K562 (cell line): ENCODE results near the gene CD4. TPM values are rescaled to one million over a fixed set of nuclear protein-coding genes. Genes with fewer than 3 reads are reported as not detected.

Experiments used
- ATAC-seq: fragments of 200-7000 bp; cut with Tn5 transposase; 3 replicates; pipeline ENCODE4 v1.9.1; 2020; ENCODE audit warnings: moderate library complexity
- BruUV-seq: library from RNA; stranded (reverse); fragments of 400-500 nt; replicated peaks from 2 replicates; lab custom pipeline; 2021; lab: Mats Ljungman, UMichigan
- CTCF ChIA-PET: fragments of 300-600 bp; formaldehyde crosslinking; extraction: SDS; loops from one replicate; lab custom pipeline; 2021; ENCODE audit warnings: low intra/inter-chr PET ratio; lab: Yijun Ruan, JAX
- POLR2A ChIA-PET: fragments of 300-600, 350-650 bp; sonication (Branson Sonifier 250); formaldehyde crosslinking; extraction: SDS; loops from one replicate; lab custom pipeline; 2021; ENCODE audit warnings: antibody characterized with exemption, inconsistent platforms; lab: Yijun Ruan, JAX
- DNase-seq, 4 experiments: peaks; one replicate each; pipeline versions ENCODE4 v3.0.0 to v3.0.0-alpha.2; 2011 to 2018; ENCODE audit warnings: low spot score in 3 of 4, mixed read lengths in 3 of 4; ENCODE audit errors: extremely low read depth in 1 of 4
- FAIRE-seq: peaks from 2 replicates; lab custom pipeline; 2011; peaks lifted over from hg19 to GRCh38; lab: Jason Lieb, UNC
- H2AFZ ChIP-seq: 2 replicates; pipeline ENCODE4 v1.6.0; 2011; ENCODE audit warnings: low read depth, low read length, control low read depth, inconsistent platforms
- H3K27ac ChIP-seq: fragments of 200-600 bp; 3 replicates; pipeline ENCODE4 v1.8.0; 2011; ENCODE audit warnings: low read depth, mild to moderate bottlenecking, control low read depth, inconsistent platforms, low read length, moderate library complexity, mixed read lengths; ENCODE audit errors: extremely low read depth
- H3K27me3 ChIP-seq, 2 experiments: fragments of 300-600 bp in 1 of 2; 2 replicates in 1 of 2; 3 replicates in 1 of 2; pipeline versions ENCODE4 v1.6.0 to v1.8.0; 2011; ENCODE audit warnings: inconsistent platforms in 2 of 2, low read length in 2 of 2, mild to moderate bottlenecking in 1 of 2, mixed read lengths in 1 of 2, moderate library complexity in 1 of 2; ENCODE audit not compliant: control insufficient read depth in 2 of 2, insufficient read depth in 2 of 2
- H3K36me3 ChIP-seq: fragments of 300-600 bp; 3 replicates; pipeline ENCODE4 v1.8.0; 2011; ENCODE audit warnings: mild to moderate bottlenecking, low read length, inconsistent platforms; ENCODE audit not compliant: control insufficient read depth, insufficient read depth
- H3K4me1 ChIP-seq, 2 experiments: fragments of 200-600 bp in 1 of 2; replicated peaks in 1 of 2; 2 replicates in 1 of 2; 3 replicates in 1 of 2; pipeline versions ENCODE4 v1.5.1 to v1.8.0; 2011; ENCODE audit warnings: inconsistent platforms in 2 of 2, low read length in 2 of 2, mild to moderate bottlenecking in 1 of 2, mixed read lengths in 1 of 2, moderate library complexity in 1 of 2; ENCODE audit not compliant: control insufficient read depth in 2 of 2, insufficient read depth in 2 of 2
- H3K4me2 ChIP-seq: 2 replicates; pipeline ENCODE4 v1.6.1; 2011; ENCODE audit warnings: low read length, control low read depth, inconsistent platforms, mixed read lengths; ENCODE audit not compliant: insufficient read depth
- H3K4me3 ChIP-seq: fragments of 200-600 bp; sonication (generic), shearing (Covaris generic); 2 replicates; pipeline ENCODE4 v1.5.1; 2016; ENCODE audit warnings: control low read depth, inconsistent platforms
- H3K79me2 ChIP-seq: fragments of 200-600 bp; 3 replicates; pipeline ENCODE4 v1.8.0; 2011; ENCODE audit warnings: low read length, inconsistent platforms; ENCODE audit not compliant: control insufficient read depth, insufficient read depth
- H3K9ac ChIP-seq, 2 experiments: 2 replicates each; pipeline versions ENCODE4 v1.6.0 to v1.6.1; 2011; ENCODE audit warnings: low read depth in 2 of 2, low read length in 2 of 2, control low read depth in 1 of 2, inconsistent platforms in 1 of 2, mild to moderate bottlenecking in 1 of 2, mixed read lengths in 1 of 2; ENCODE audit not compliant: insufficient read depth in 1 of 2
- H3K9me1 ChIP-seq: one replicate; pipeline ENCODE4 v1.6.0; 2011; ENCODE audit warnings: inconsistent platforms, mild to moderate bottlenecking, low read length, moderate library complexity; ENCODE audit not compliant: control insufficient read depth, insufficient read depth
- H3K9me3 ChIP-seq: replicated peaks from 2 replicates; pipeline ENCODE4 v1.5.1; 2011; ENCODE audit warnings: low read depth, low read length, inconsistent platforms; ENCODE audit not compliant: control insufficient read depth, insufficient read depth
- H4K20me1 ChIP-seq: replicated peaks from 2 replicates; pipeline ENCODE4 v1.6.1; 2011; ENCODE audit warnings: low read length, inconsistent platforms, mixed read lengths; ENCODE audit not compliant: control insufficient read depth, insufficient read depth
- BRF1 ChIP-seq: IDR thresholded peaks from 3 replicates; pipeline ENCODE4 v1.6.1; 2011; ENCODE audit warnings: borderline replicate concordance, mild to moderate bottlenecking; ENCODE audit not compliant: insufficient read length; ENCODE audit errors: extremely low read depth
- CLOCK ChIP-seq: fragments of 250-450 bp; sonication (Bioruptor Pico); IDR thresholded peaks from 2 replicates; pipeline ENCODE4 v1.4.0; 2020; ENCODE audit warnings: mild to moderate bottlenecking, moderate library complexity, borderline replicate concordance
- DPF2 ChIP-seq: fragments of 450-650 bp; IDR thresholded peaks from 2 replicates; pipeline ENCODE4 v1.6.1; 2016
- ELK3 ChIP-seq: fragments of 450-650 bp; formaldehyde crosslinking; IDR thresholded peaks from 2 replicates; pipeline ENCODE4 v1.4.0; 2020; ENCODE audit warnings: mild to moderate bottlenecking
- FOS ChIP-seq: IDR thresholded peaks from 3 replicates; pipeline ENCODE4 v1.6.1; 2011; ENCODE audit not compliant: insufficient read length; ENCODE audit errors: extremely low read depth
- HES1 ChIP-seq: fragments of 450-650 bp; IDR thresholded peaks from 2 replicates; pipeline ENCODE4 v1.6.1; 2016; ENCODE audit warnings: low read depth, mild to moderate bottlenecking, moderate library complexity
- HMGN3 ChIP-seq: IDR thresholded peaks from 2 replicates; pipeline ENCODE4 v1.6.1; 2011; ENCODE audit warnings: borderline replicate concordance, low read depth, mild to moderate bottlenecking, mixed read lengths, low read length; ENCODE audit not compliant: insufficient read length; ENCODE audit errors: extremely low read depth
- IRF9 ChIP-seq: fragments of 450-650 bp; IDR thresholded peaks from 2 replicates; pipeline ENCODE4 v1.6.1; 2016; ENCODE audit warnings: missing biosample characterization, missing genetic modification characterization
- MTA1 ChIP-seq: fragments of 450-650 bp; IDR thresholded peaks from 2 replicates; pipeline ENCODE4 v1.6.1; 2017; ENCODE audit warnings: borderline replicate concordance
- ZBTB8A ChIP-seq: fragments of 450-650 bp; IDR thresholded peaks from 2 replicates; pipeline ENCODE4 v1.6.1; 2018; ENCODE audit warnings: mild to moderate bottlenecking, moderate library complexity; ENCODE audit not compliant: partially characterized antibody
- ZKSCAN3 ChIP-seq: fragments of 250-450 bp; sonication (Bioruptor Pico); IDR thresholded peaks from 2 replicates; pipeline ENCODE4 v1.4.0; 2020
- ZNF274 ChIP-seq: IDR thresholded peaks from 2 replicates; pipeline ENCODE4 v1.6.1; 2011; ENCODE audit warnings: low read depth, mild to moderate bottlenecking, low read length, moderate library complexity, borderline replicate concordance
- WGBS: fragments of 100-300 bp; shearing (Covaris generic); methylation state at CpG from one replicate; pipeline ENCODE4 v1.1.6; 2016; ENCODE audit warnings: low coverage, mixed read lengths; ENCODE audit not compliant: insufficient coverage; ENCODE audit errors: missing lambda C conversion rate; 5-methylcytosine and 5-hydroxymethylcytosine counted together
- in situ Hi-C: fragments of 300-500 bp; cut with MboI; formaldehyde crosslinking; loops from 4 replicates; pipeline ENCODE4 v1.15.0; 2018; ENCODE audit warnings: inconsistent platforms, mixed read lengths
- intact Hi-C: fragments of 100-400 bp; cut with micrococcal nuclease; formaldehyde crosslinking; loops from 2 replicates; pipeline ENCODE4 v1.14.2; 2022
- polyA plus RNA-seq, 8 experiments: library from polyadenylated mRNA; depleted of rRNA in 4 of 8; stranded (reverse) in 5 of 8; unstranded in 3 of 8; fragments of >200 nt; fragmentation: Nextera tagmentation in 2 of 8; fragmentation: Illumina TruSeq in 1 of 8; extraction: Ambion mirVana in 2 of 8; extraction: Trizol in 1 of 8; gene quantifications; 2 replicates each; pipeline versions ENCODE4 v1.2.1 to v1.2.3, GENCODE V29; 2011 to 2014; ENCODE audit warnings: inconsistent platforms in 1 of 8, missing spikeins in 1 of 8
- total RNA-seq, 7 experiments: library from RNA; depleted of rRNA in 6 of 7; stranded (reverse); fragments of >200 nt in 6 of 7; fragmentation: Illumina TruSeq in 2 of 7; extraction: Trizol in 2 of 7; gene quantifications; 2 replicates each; pipeline versions ENCODE4 v1.2.1 to v1.2.3, GENCODE V29; 2011 to 2021; ENCODE audit warnings: low replicate concordance in 1 of 7
- TF ChIP-seq, protein P1 (sequence below), 3 experiments: fragments of 200-800 bp in 1 of 3; fragments of 250-450 bp in 1 of 3; fragments of 450-650 bp in 1 of 3; sonication (Bioruptor Pico) in 1 of 3; sonication (Bioruptor generic) in 1 of 3; formaldehyde crosslinking in 1 of 3; IDR thresholded peaks; 2 replicates each; pipeline versions ENCODE4 v1.6.1 to v1.8.0; 2016 to 2022; ENCODE audit warnings: mild to moderate bottlenecking in 2 of 3, missing genetic modification characterization in 2 of 3, missing compliant biosample characterization in 1 of 3, moderate library complexity in 1 of 3

Gene CD4
- total and polyA plus RNA-seq, 9 of the 15 experiments (the other 6 are each of a cell fraction or from before 2014, with no cell fraction given), result 0.06 to 0.27 (median 0.09) TPM; not detected in 5

DNA sequence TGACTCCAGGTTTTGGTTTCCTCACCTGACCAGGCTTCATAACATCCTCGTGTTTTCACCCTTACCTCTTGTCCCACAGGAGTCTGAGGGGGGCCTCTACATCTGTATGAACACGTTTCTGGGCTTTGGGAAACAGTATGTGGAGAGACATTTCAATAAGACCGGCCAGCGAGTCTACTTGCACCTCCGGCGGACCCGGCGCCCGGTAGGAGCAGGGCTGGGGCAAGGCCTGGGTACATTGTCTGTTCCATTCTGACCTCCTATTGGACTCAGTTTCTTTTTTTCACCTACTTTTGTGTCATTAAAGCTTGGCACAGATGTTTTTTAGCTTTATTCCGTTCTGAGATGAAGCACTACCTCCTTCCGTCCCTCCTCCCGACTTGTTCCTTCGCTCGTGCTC lies 66.0 kb downstream of the CD4 start:
- peaks cover 8 to 10% of the 10 kb centered on the region in 2 experiments; a peak in 4 of 5 replicates for H3K4me1 ChIP-seq
- no peak overlapping the region for H2AFZ ChIP-seq
- H3K79me2 ChIP-seq, result peaks cover 35% of the 10 kb centered on the region
- no peaks in the 10 kb centered on the region for H3K27me3 ChIP-seq
- ATAC-seq (no peak), DNase-seq (no peak), FAIRE-seq (no peak)
- no peak overlapping the region for H3K4me2 ChIP-seq
- intact Hi-C loops, result no loop called here
- in situ Hi-C loops, result no loop called here
- 82% methylated on average over 9 of the region's 14 CpGs for WGBS
- H3K36me3 ChIP-seq, result peaks cover 64% of the 10 kb centered on the region
- no peaks in the 10 kb centered on the region for H3K9me3 ChIP-seq
- no TSS peak for BruUV-seq
- H3K9ac ChIP-seq, result no peak overlapping the region
- H3K9me1 ChIP-seq, result peaks cover 3% of the 10 kb centered on the region
- no peak overlapping the region for H3K27ac ChIP-seq
- H4K20me1 ChIP-seq, result no peaks in the 10 kb centered on the region; the same call in 1 of the 2 replicates
- no peak overlapping the region for H3K4me3 ChIP-seq
- ChIA-PET CTCF (no interaction called here), POLR2A (interaction anchor here (0.6 to 7.4 kb wide), 2 partner anchors 12 to 13 kb away, joined by 3 to 174 read pairs; partner anchors contain the start of genes SPSB2 and TPI1)
- no peak for TF ChIP-seq ZKSCAN3 (CRISPR knock-in tag)
- TF ChIP-seq HMGN3, result no peak
- TF ChIP-seq ZBTB8A, result no peak
- TF ChIP-seq DPF2, result no peak
- TF ChIP-seq, protein P1, sequence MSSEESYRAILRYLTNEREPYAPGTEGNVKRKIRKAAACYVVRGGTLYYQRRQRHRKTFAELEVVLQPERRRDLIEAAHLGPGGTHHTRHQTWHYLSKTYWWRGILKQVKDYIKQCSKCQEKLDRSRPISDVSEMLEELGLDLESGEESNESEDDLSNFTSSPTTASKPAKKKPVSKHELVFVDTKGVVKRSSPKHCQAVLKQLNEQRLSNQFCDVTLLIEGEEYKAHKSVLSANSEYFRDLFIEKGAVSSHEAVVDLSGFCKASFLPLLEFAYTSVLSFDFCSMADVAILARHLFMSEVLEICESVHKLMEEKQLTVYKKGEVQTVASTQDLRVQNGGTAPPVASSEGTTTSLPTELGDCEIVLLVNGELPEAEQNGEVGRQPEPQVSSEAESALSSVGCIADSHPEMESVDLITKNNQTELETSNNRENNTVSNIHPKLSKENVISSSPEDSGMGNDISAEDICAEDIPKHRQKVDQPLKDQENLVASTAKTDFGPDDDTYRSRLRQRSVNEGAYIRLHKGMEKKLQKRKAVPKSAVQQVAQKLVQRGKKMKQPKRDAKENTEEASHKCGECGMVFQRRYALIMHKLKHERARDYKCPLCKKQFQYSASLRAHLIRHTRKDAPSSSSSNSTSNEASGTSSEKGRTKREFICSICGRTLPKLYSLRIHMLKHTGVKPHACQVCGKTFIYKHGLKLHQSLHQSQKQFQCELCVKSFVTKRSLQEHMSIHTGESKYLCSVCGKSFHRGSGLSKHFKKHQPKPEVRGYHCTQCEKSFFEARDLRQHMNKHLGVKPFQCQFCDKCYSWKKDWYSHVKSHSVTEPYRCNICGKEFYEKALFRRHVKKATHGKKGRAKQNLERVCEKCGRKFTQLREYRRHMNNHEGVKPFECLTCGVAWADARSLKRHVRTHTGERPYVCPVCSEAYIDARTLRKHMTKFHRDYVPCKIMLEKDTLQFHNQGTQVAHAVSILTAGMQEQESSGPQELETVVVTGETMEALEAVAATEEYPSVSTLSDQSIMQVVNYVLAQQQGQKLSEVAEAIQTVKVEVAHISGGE (CRISPR knock-in tag; IDR thresholded peaks at IDR 0.05), result no peak
- no peak for TF ChIP-seq BRF1
- TF ChIP-seq HES1, result no peak
- TF ChIP-seq ZNF274, result no peak
- no peak for TF ChIP-seq CLOCK
- TF ChIP-seq IRF9 (tag), result no peak
- no peak for TF ChIP-seq MTA1
- TF ChIP-seq ELK3 (CRISPR knock-in tag), result no peak
- no peak for TF ChIP-seq FOS
